GM06990 (cell line): ENCODE results near the gene CYSLTR2.

Source experiments
- DNase-seq: peaks from one replicate; pipeline ENCODE4 v3.0.0-alpha.2; 2011; ENCODE audit not compliant: insufficient read length; ENCODE audit errors: extremely low read depth
- H3K27me3 ChIP-seq: replicated peaks from 2 replicates; pipeline ENCODE4 v1.6.0; 2011; ENCODE audit warnings: low read length; ENCODE audit not compliant: control insufficient read depth, insufficient read depth
- H3K36me3 ChIP-seq: 2 replicates; pipeline ENCODE4 v1.5.1; 2011; ENCODE audit warnings: low read length; ENCODE audit not compliant: control insufficient read depth, insufficient read depth
- H3K4me3 ChIP-seq: replicated peaks from 2 replicates; pipeline ENCODE4 v1.5.1; 2011; ENCODE audit warnings: low read depth, mild to moderate bottlenecking, control low read depth, low read length
- TF ChIP-seq, protein P1 (sequence below): IDR thresholded peaks from 2 replicates; pipeline ENCODE4 v1.5.1; 2011; ENCODE audit warnings: low read length, control low read depth, mild to moderate bottlenecking, inconsistent platforms; ENCODE audit not compliant: insufficient read depth, poor library complexity, severe bottlenecking

CYSLTR2 gene

DNA sequence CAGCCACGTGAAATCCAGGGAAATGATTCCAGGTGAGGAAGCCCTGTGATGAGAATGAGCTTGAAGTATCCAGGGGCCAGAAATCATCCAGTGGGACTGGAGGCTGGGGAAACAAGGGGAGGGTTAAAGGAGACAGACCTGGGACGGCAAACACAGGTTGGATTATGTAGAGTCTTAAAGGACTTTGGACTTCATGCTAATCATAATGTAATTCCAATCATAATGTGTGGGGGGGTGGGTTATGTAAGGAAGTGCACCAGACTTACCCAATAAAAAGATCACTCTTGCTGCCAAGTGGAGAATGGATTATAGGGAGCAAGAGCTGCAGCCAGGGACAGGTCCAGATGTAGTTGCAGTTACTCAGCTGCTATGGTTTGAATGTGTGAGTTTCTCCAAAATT lies 16.1 kb upstream of the CYSLTR2 start:
- Histone ChIP-seq H3K4me3 (no peak overlapping the region), H3K27me3 (no peaks in the 10 kb centered on the region), H3K36me3 (no peaks in the 10 kb centered on the region)
- TF ChIP-seq, protein P1, sequence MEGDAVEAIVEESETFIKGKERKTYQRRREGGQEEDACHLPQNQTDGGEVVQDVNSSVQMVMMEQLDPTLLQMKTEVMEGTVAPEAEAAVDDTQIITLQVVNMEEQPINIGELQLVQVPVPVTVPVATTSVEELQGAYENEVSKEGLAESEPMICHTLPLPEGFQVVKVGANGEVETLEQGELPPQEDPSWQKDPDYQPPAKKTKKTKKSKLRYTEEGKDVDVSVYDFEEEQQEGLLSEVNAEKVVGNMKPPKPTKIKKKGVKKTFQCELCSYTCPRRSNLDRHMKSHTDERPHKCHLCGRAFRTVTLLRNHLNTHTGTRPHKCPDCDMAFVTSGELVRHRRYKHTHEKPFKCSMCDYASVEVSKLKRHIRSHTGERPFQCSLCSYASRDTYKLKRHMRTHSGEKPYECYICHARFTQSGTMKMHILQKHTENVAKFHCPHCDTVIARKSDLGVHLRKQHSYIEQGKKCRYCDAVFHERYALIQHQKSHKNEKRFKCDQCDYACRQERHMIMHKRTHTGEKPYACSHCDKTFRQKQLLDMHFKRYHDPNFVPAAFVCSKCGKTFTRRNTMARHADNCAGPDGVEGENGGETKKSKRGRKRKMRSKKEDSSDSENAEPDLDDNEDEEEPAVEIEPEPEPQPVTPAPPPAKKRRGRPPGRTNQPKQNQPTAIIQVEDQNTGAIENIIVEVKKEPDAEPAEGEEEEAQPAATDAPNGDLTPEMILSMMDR, result no peak
- DNase-seq, result no peak

DNA sequence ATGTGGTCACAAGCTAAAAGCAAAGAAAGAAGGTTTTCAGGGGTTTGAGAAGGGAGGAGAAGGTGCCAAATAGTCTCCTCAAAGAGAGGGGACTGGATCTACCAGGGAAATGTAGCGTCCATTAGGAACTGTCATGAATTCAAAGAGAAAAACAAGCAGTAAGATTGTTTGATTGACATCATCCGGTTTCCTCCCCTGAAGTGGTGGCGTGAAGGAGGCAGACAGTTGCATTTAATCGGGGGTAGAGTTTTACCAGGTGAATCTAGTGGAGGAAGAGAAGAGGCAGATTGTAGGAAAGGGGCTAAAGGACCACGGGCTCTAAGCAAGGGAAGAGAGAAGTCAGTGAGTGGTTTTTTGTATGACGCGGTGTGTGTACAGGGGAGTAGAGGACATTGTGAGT lies 13.0 kb upstream of the CYSLTR2 start:
- Histone ChIP-seq H3K27me3 (no peaks in the 10 kb centered on the region), H3K4me3 (no peak overlapping the region), H3K36me3 (no peaks in the 10 kb centered on the region)
- no peak for DNase-seq
- TF ChIP-seq, protein P1, result no peak

DNA sequence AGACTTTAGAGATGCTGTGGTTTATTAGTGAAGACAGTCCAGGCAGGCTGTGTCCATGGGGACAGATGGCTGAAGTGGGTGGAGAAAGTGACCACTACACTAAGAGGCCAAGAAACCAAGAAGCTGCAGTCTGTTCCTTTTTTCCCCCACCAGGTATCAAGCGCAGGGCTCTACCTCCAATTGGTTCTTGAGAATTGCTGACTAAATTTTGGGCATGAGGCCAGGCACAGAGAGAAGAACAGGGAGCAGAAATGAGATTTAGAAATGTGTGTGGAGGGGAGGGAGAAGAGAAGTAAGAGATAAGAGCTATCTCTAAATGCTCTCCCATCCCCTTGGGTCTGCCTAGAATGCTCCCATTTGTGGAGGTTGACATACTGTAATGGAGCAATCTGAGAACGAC lies 12.3 kb upstream of the CYSLTR2 start:
- no peak overlapping the region for H3K4me3 ChIP-seq

DNA sequence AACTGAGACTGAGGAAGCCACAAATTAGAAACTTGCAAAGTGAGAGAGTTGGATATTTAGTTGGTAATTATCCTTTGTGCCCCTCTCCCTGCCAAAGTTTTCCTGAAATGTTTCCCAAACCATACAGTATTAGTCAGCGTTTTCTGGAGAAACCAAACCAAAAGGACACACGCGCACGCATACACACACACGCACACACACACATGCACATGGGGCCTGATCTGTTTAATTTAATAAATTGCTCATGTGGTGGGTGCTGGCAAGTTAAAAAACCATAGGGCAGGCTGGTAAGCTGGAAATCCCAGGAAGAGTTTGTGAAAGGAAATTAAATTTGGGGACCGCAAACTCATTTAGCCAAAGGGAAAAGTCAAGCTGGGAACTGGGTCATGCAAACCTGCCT lies 11.7 kb upstream of the CYSLTR2 start:
- Histone ChIP-seq H3K4me3 (no peak overlapping the region), H3K36me3 (no peaks in the 10 kb centered on the region), H3K27me3 (no peaks in the 10 kb centered on the region)
- no peak for DNase-seq
- TF ChIP-seq, protein P1, result no peak

More for the DNA sequence above, 12.3 kb upstream of the CYSLTR2 start:
- no peak for DNase-seq
- H3K36me3 ChIP-seq, result no peaks in the 10 kb centered on the region
- TF ChIP-seq, protein P1, result no peak
- H3K27me3 ChIP-seq, result no peaks in the 10 kb centered on the region

DNA sequence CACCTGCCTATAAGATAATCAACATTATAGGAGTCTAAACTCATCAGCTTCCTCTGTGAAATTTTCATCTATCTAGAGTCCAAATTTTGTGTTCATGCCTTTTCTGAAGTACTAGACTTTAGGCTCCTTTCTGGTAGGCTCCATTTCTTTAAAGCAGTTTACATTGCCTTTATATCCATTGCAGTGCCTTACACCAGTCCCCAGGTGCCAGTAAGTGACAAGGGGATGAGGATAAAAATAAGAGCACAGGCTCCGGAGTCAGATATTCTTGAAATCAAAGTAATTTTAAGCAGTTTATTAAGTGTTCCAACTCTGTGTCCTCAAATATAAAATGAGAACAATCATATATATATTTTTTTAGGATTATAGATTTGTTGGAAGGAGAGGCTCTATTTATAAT lies 10.6 kb upstream of the CYSLTR2 start:
- Histone ChIP-seq H3K4me3 (no peak overlapping the region), H3K36me3 (no peaks in the 10 kb centered on the region), H3K27me3 (no peaks in the 10 kb centered on the region; the same call in 1 of the 2 replicates)
- TF ChIP-seq, protein P1, result no peak
- no peak for DNase-seq

DNA sequence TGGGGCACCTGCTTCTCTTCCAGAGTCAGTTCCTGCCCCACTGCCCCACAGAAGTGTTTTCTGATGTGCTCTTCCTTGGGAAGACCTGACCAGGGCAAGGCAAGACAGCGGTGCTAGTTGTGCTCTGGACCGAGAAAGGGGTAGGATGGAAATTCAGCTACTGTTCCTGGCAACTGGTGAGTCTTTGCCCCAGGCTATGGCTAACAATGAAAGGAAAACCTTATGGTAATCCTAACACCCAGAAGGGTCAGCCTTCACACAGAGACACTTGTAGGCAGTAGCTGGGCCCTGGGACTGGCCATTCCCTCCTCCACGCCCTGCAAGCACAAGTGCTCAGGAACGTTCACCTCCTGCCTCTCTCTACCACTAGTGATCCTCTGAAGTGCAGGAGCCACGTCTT lies 9.6 kb upstream of the CYSLTR2 start:
- DNase-seq, result no peak
- Histone ChIP-seq H3K4me3 (no peak overlapping the region), H3K27me3 (no peaks in the 10 kb centered on the region; the same call in 1 of the 2 replicates), H3K36me3 (no peaks in the 10 kb centered on the region)
- TF ChIP-seq, protein P1, result no peak
